ENCODE measurements around the gene DNAL1.
"Not testable (repeated sequence)": the region's sequence is repeated elsewhere in the genome, so short reads cannot be mapped to it uniquely, and the experiment has no call there.

The DNAL1 gene

DNA sequence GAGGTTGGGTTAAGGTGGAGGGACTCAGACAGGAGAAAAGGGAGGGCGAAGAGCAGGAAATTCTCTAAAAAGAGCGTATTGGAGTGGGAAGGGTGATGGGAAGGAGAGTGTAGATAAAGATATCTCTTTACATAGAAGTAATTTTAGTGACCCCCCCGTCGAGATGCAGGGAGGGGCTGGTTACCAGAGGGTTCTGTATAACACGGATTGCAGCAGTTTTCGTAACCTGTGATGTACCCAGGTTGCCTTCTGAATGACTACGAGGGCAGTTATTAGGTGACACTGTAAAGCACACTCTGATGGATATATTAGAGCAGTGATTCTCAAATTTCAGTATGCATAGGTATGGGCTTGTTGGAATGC lies 443 bp downstream of the DNAL1 start:
- DNase-seq, result no peak

DNA sequence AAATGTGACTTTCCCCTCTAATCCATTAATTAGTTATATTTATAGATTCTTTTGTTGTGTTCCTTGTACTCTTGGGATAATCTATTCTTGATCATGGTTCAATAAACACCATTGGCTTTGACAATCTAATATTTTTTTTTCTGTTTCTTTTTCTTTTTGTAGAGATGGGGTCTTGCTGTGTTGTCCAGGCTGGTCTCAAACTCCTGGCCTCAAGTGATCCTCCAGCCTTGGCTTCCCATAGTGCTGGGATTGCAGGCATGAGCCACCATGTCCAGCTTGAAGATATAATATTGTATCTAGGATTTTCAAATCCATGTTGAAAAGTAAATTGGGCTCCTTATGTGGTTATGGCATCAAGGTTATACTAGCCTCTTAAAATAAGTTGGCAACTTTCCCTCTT lies 6.2 kb downstream of the DNAL1 start:
- no peak for DNase-seq

DNA sequence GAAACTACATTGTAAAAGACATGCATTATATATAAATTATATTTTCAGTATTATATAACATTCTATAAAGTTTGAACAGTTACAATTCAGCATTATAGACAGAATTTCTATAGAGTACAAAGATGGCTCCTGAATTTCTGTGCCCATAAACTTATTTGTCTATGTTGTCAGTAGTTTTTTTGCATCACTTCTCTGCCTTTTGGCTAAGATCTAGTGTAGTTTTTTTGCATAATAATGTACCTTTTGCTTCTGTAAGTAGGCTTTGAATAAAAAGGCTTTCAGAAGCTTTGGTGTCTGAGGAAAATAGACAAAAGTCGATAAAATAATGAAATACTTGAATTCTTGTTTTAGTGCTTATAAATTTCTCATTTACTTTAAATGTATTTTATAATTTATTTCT lies 11.1 kb downstream of the DNAL1 start:
- no peak for DNase-seq

DNA sequence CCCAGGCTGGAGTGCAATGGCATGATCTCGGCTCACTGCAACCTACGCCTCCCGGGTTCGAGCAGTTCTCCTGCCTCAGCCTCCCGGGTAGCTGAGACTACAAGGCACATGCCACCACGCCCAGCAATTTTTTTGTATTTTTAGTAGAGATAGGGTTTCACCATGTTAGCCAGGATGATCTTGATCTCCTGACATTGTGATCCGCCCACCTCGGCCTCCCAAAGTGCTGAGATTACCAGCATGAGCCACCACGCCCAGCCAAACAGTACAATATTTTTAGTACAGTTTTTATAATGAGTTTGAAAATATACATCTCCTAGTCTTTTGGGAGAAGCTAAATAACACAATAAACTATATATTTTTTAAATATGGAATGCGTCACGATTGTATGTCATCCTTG lies 14.4 kb downstream of the DNAL1 start:
- not testable (repeated sequence) for DNase-seq

DNA sequence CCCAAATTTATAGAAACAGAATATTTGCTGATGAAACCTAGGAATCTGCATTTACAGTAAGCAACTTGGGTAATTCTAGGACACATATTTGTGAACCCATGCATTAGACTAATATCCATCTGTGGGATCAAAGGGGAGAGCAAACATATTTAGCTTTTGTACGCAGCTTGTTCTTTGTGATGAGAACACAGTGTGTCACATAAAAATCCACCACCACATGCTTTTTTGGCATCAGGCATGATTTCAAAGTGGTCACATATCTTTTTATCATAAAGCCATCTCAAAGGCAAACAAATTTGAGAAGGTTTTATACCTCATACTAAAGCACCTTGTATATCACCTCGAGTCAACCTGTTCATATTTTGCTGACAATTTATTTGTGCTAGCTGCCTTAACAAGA lies 15.7 kb downstream of the DNAL1 start:
- DNase-seq, result no peak

DNA sequence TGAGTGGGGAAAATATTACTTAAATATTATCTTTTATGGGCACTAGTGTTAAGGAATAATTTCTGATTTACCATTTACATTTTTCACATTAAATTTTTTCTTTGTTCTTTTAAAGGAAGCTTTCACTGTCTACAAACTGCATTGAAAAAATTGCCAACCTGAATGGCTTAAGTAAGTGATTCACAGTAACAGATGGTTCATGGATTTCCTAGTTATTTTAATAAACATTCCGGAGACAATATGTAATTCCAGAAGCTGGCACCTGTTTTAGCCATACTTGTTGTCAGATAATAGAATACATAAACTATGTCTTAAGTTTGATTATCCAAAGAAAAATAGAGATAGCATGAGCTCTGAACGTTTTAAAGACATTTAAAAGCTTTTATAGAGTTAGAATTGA lies 17.1 kb downstream of the DNAL1 start:
- DNase-seq, result no peak

DNA sequence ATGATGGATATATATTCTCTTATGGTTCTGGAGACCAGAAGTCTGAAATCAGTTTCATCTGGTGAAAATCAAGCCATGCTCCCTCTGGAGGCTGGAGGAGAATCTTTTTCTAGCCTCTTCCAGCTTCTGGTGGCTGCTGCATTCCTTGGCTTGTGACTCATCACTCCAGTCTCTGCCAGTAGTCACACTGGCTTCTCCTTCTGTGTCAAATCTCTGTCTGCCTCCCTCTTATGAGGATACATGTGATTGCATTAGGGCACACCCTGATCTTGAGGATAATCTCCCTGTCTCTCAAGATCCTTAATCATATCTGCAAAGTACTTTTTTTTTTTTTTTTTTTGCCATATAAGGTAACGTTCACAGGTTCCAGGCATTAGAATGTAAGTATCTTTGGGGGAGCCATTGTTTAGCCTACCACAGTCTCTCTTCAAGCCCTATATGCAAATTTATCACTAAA lies 17.7 kb downstream of the DNAL1 start:
- DNase-seq, result peak in 1 of 2 experiments; percentile 4

DNA sequence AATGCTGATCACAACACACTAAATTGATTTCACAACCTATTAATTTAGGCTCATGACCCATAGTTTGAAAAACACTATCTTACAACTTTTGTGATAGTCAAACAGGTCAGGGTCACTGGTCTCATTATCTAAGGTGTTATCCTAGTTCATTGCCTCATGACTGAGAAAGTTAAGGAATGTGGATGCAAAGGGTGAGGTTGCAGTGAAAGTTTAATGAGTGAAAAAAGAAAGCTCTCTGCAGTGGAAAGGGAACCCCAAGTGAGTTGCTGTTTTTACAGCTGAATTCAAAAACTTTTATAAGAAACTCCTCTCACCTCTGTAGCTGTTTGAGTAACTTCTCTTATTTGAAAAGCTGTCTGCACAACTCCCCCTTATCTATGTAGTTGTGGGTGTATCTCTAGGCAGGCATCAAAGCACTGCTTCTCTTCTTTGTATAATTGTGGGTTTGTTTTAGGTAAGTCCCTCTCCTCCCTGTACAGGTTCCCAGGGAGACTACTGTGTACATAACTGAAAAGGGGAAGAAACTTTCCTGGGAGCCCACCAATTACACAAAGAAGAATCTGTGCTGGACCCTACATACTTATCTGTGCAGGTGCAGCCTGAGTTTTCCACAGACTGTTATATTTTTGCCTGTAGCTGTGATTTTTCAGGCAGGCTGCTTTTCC lies 18.9 kb downstream of the DNAL1 start:
- DNase-seq, result no peak

DNA sequence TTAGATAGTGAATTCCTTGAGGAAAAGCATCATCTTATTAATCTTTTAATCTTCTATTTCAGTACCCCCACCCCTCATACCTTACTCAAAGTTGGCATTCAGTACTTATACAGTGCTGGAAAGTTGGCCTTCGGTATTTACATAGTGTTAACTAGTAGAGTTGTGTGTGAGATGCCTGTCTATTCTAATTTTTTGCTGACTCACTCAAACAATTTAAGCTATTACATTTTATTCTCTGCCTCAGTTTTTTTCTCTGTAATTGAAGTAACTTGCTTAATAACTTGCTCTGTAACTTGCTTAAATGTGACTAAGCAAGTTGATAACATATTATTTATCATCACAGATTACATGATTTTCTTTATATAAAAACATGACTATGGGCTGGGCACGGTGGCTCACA lies 20.3 kb downstream of the DNAL1 start:
- no peak for DNase-seq

DNA sequence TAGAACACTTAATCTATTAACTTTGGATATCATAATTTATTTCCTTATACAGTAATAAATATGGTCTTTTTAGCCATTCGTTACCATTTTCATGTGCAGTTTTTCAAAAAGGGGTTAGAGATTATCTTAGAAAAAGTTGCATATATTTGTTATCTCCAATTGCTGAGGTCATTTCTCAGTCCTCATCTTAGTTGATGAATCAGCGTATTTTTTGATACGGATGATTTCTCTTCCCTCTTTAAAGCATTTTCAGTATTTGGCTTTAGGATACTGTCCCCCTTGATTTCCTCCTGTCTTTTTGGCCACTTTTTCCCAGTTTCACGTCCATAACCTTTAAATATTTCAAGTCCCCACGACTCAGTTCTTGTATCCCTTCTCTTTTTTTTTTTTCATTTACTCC lies 21.8 kb downstream of the DNAL1 start:
- DNase-seq, result no peak

DNA sequence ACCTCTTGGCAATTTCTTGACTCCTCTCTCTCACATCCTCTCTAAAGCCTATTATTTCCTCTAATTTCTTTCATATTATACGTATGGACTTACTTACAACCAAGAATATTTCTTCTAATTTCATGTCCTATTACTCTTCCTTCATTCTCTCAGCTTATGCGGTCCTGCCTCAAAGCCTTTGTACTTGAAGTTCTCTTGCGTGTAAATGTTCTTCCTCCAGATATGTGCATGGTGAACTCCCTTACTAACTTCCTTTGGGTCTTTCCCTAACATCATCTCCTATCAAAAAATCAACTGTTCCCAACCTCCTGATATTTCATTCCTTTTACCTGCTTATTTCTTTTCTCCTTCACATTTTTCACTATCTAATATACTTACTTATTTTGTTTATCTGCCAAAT lies 23.1 kb downstream of the DNAL1 start:
- DNase-seq, result no peak

DNA sequence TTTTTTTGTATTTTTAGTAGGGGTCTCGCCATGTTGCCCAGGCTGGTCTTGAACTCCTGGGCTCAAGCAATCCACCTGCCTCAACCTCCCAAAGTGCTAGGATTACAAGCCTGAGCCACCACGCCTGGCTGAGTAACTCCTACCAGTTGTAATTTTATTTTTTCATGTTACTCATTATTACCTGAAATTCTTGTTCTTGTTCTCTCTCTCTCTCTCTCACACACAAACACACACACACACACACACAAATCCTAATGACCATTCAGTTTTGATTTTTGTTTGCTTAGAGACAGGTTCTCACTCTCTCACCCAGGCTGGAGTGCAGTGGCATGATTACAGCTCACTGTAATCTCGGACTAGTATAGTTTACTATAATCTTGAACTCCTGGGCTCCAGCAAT lies 30.2 kb downstream of the DNAL1 start:
- no peak for DNase-seq

DNA sequence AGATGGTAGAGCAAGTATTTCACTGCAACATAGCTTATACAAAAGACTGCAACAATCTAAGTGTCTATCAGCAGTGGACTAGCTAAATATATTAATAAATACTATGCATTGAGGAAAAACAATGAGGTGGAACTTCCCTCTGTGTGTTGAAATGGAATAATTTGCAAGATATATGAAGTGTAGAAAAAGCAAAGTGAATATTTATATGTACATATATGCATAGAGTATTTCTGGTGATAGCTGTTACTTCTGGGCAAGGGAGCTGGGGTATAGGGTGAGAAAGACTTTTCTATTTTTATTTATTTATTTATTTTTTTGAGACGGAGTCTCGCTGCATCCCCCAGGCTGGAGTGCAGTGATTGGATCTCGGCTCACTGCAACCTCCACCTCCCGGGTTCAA lies 33.9 kb downstream of the DNAL1 start:
- DNase-seq, result no peak

DNA sequence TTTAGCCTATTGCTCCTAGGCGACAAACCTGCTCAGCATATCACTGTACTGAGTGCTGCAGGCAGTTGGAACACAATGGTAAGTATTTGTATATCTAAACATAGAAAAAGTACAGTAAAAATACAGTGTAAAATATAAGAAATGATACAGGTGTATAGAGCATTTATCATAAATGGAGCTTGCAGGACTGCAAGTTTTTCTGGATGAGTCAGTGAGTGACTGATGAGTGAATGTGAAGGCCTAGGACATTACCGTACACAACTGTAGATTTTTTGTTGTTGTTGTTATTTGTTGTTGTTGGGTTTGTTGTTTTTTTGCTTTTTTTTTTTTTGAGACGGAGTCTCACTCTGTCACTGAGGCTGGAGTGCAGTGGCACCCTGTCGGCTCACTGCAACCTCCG lies 36.0 kb downstream of the DNAL1 start:
- DNase-seq, result no peak

DNA sequence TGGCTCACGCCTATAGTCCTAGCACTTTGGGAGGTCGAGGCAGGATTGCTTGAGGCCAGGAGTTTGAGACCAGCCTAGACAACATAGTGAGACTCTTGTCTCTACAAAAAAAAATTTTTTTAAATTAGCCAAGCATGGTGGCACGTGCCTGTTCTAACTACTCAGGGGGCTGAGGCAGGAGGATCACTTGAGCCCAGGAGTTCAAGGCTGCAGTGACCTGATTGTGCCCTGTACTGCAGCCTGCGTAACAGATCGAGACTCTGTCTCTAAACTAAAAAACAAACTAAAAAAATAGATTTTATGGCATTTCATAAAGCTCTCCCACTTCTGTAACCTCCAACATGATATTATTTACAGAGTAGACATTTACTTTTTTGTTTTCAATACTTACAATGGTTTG lies 39.8 kb downstream of the DNAL1 start:
- DNase-seq, result no peak

DNA sequence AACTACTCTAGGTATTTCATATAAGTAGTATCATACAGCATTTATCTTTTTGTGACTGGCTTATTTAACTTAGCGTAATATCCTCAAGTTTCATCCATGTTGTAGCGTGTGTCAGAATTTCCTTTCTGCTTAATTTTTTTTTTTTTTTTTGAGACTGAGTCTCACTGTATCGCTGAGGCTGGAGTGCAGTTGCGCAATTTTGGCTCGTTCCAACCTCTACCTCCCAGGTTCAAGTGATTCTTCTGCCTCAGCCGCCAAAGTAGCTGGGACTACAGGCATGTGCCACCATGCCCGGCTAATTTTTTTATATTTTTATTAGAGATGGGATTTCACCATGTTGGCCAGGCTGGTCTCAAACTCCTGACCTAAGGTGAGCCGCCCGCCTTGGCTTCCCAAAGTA lies 40.5 kb downstream of the DNAL1 start:
- DNase-seq, result no peak

DNA sequence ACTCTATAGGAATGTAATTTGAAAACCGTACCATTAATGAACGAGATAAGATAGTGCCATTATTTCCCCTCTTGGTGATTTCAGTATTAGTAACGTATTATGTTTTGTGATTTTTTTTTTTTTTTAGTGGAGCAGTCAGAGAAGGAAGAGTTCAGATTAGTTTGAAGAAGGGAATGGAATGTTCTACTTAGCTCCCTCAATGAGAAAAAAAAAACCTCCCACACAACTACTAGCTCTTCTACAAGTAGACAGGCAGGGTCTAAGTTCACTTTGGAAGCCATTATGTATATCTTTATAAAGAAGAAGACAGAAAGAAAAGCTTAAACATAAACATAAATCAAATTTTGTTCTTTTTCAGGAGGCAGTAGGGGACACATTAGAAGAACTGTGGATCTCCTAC lies 42.1 kb downstream of the DNAL1 start:
- no peak for DNase-seq

DNA sequence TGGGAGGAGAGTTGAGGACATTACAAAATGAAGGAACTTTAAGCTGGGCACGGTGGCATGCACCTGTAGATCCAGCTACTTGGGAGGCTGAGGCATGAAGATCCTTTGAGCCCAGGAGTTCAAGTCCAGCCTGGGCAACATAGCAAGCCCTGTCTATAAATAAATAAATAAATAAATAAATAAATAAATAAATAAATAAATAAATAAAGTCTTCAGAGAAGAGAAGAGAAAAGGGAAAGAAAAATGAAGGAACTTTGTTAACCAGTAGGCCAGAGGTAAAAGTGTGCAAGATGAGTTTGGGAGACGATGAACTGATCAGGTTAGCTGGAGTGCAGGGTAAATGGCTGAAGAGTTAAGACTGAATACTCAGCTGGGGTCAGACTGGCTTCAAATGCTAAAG lies 49.3 kb downstream of the DNAL1 start:
- no peak for DNase-seq

DNA sequence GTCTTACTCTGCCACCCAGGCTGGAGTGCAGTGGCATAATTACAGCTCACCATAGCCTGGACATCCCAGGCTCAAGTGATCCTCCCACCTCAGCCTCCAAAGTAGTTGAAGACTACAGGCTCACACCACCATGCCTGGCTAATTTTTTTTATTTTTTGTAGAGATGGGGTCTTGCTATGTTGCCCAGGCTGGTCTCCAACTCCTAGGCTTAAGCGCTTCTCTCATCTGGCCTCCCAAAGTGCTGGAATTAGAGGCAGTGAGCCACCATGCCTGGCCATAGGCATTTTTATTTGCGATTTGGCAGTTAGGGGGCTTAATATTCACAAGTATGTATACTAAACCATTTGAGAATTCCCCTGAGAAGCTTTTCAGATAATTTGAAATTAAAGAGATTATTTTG lies 50.3 kb downstream of the DNAL1 start:
- no peak for DNase-seq

DNA sequence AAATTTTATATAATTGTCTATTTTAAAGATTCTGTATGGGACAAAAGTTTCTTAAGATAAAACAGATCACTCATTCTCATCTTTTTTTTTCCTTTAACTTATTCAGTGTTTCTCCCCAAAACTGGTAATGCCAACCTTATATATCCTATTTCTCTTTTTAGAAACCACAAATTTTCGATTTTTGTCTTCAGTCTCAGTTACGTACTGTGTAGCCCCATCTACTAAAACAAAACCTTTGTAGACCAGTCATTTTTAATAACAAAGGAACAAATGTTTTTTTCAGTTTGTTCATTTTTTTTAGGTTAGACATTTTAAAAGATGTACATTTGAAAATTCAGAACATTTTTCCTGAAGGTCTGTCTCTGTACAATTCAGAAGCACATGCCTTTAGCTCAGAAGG lies 51.2 kb downstream of the DNAL1 start:
- no peak for DNase-seq

DNA sequence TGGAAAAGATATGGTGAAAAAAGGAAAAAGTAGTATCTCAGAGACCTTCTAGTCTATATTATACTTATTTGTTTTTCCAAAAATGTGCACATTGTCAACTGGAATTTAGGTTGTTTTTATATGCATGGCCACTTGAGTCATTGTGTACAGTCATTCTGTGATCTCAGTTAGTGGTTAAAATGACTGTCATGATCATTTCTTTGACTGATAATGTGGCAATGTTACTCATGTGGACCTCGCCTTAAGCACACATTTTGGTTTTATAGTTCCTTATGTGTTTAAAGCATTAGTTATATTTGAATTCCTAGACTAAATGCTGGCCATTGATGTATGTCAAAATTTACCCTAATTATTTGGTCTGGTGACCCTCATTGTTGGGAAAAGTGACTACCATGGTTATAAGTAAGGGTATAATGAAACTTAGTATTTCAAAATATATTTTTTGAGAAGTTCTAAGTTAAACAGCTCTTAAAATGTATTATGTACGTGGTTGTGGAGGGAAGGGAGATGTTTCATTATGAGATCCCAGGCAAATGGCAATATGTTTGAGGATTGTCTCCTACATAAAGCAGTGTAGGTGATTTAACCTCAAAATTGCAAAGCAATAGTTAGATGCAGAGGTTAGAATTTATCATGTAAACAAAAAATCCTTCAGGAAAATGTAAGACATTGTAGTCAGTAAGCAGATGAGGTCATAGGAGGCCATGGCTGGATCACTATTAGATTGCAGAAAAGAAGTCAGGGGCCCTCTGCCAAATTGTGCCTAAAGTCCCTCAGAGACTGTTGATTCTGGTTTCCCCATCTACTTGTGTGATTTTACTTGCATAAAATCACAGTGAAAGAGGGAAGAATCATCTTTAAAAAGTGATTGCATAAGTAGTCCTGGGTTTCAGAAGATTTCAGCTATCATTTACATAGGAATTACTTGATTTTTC lies 51.9 kb downstream of the DNAL1 start:
- DNase-seq, result no peak

DNA sequence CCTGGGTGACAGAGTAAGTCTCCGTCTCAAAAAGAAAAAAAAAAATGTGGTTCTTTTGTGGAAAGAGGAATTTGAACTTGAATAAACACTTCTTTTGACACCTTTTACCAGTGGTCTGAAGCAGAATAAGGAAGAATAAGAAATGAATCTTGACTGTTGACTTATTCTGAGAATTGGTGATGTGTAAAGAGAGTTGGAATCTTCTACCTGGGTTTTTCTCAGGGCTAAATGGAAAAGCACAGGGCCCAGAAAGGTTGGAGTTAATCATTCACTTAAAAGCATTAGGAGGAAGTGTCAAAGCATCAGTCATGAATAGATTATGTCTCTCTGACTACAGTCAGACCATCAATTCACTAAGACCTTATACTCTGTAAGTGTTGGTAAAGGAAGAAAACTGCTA lies 55.5 kb downstream of the DNAL1 start:
- DNase-seq, result no peak

DNA sequence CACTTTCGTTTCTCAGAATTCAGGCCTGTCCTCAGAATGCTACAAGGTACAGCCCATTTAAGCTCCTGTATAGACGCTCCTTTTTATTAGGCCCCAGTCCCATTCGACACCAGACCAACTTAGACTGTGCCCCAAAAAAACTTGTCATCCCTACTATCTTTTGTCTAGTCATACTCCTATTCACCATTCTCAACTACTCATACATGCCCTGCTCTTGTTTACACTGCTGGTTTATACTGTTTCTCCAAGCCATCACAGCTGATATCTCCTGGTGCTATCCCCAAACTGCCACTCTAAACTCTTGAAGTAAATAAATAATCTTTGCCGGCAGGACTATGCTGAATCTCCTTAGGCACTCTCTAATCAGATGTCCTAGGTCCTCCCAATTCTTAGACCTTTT lies 63.3 kb downstream of the DNAL1 start:
- not testable (repeated sequence) for DNase-seq

DNA sequence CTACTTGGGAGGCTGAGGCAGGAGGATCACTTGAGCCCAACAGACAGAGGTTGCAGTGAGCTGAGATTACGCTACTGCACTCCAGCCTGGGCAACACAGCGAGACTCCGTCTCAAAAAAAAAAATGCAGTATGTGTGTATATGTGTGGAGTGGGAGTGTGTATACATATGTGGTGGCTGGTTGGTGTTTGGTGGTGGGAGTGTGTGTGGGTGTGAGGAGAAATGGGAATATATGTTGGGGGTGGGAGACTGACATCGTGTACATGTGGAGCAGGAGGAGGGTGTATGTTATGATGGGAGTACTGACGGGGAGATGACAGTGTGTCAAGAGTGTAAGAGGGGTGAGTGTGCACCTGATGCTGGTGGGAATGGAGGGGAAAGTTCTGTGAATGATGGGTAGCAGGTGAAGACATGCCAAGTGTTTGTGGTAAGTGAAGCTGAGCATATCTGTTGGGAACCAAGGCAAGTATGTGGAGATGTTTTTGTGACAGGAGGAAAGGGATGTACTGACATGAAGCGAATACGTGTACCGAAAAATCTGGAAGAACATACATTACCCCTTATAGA lies 65.2 kb downstream of the DNAL1 start:
- no peak for DNase-seq

Data from SHP77 (cell line).